ENCODE measurements around the gene MRGPRD.

The MRGPRD gene

DNA sequence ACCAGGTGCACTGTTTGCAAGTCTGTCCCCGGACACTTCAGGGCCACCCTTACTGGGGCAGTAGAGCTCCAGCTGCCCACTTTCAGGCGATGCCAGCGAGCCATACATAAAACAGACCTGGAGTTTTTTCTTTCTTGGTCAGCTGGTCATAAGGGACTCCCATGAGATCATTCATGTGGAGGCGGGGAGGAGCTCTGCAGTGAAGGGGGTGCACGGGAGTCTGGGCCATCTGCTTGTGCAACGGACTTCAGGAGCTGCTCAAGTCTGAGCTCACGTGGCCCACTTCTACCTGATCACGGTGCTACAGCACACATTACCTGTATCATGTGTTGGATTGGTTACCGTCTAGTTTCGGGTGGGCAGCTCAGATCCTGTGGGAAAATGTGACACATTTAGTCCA lies 41.5 kb upstream of the MRGPRD start:
- no peak for TF ChIP-seq REST (IDR thresholded peaks at IDR 0.05; ENCODE audit: insufficient read depth in 1 of 2, low read depth in 2 of 2, low read length in 2 of 2)

DNA sequence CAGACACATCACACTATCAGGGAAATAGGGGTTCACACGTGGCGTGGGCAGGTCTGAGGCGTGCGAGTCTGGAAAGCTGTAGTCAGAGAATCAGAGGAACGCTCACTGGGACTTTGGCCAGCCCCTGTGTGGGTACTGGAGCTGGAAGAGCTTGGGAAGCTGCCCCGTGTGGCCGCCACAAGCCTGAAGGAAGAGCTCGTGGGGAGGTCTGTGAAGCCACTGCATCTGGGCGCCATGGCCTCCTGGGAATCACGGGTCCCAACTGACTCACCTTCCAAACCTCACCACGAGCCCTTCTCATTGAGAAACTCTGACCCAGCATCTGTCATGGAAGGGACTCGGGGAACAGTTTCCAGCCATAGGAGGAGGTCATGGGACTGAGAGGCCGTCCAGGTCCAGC lies 38.1 kb upstream of the MRGPRD start:
- TF ChIP-seq TAF1 (IDR thresholded peaks at IDR 0.05; ENCODE audit: borderline replicate concordance, insufficient read depth, low read length) (no peak), REST (IDR thresholded peaks at IDR 0.05; ENCODE audit: insufficient read depth in 1 of 2, low read depth in 2 of 2, low read length in 2 of 2) (no peak), SIN3A (IDR thresholded peaks at IDR 0.05; ENCODE audit: borderline replicate concordance, insufficient read depth, low read length) (no peak), POLR2AphosphoS5 (IDR thresholded peaks at IDR 0.05; ENCODE audit: low read depth, low read length) (no peak), FOXP2 (optimal IDR thresholded peaks at IDR 0.05; ENCODE audit: borderline replicate concordance, extremely low read depth, extremely low read length, insufficient read depth) (no peak)

- TF ChIP-seq FOXP2 (optimal IDR thresholded peaks at IDR 0.05; ENCODE audit: borderline replicate concordance, extremely low read depth, extremely low read length, insufficient read depth) (no peak), SIN3A (IDR thresholded peaks at IDR 0.05; ENCODE audit: borderline replicate concordance, insufficient read depth, low read length) (no peak), REST (IDR thresholded peaks at IDR 0.05; ENCODE audit: insufficient read depth in 1 of 2, low read depth in 2 of 2, low read length in 2 of 2) (no peak), POLR2AphosphoS5 (IDR thresholded peaks at IDR 0.05; ENCODE audit: low read depth, low read length) (no peak), TAF1 (IDR thresholded peaks at IDR 0.05; ENCODE audit: borderline replicate concordance, insufficient read depth, low read length) (no peak)
These were observed 37.2 kb upstream of the MRGPRD start for GRCh38 chr11:69017951-69018350.

DNA sequence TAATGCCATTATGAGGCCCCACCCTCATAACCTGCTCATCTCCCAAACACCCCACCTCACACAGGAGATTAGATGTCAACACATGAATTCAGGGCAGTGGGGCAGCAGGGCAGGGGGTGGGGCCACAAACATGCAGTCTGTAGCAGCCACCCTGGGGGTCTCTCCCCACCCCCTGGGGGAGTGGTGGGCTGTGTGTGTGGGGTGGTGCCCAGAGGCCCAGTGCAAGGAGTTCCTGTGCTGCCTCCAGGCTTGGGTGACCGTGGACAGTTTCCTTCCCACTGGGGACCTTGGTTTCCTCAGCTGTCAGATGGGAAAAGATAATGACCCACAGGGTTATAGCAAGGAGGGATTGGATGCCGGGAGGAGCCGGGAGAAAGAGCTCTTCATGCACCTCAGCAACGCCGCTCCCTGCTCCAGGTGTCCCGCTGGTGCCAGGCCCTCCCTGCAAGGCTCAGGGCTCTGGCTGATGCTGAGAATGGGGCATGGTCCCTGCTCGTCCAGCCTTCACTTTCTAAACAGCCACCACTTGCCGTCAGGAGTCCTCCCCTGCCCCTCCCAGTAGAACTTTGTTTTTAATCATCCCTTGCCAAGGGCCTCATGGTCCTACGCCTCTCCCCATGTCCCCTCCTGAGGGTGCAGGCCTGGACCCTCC lies 34.2 kb upstream of the MRGPRD start:
- TF ChIP-seq FOXP2 (optimal IDR thresholded peaks at IDR 0.05; ENCODE audit: borderline replicate concordance, extremely low read depth, extremely low read length, insufficient read depth) (no peak), REST (IDR thresholded peaks at IDR 0.05; ENCODE audit: insufficient read depth in 1 of 2, low read depth in 2 of 2, low read length in 2 of 2) (no peak), TAF1 (IDR thresholded peaks at IDR 0.05; ENCODE audit: borderline replicate concordance, insufficient read depth, low read length) (no peak), SIN3A (IDR thresholded peaks at IDR 0.05; ENCODE audit: borderline replicate concordance, insufficient read depth, low read length) (no peak), POLR2AphosphoS5 (IDR thresholded peaks at IDR 0.05; ENCODE audit: low read depth, low read length) (no peak)

Data from PFSK-1 (cell line).